ENCODE measurements around the gene DIAPH2.
"Not testable (repeated sequence)": the region's sequence is repeated elsewhere in the genome, so short reads cannot be mapped to it uniquely, and the experiment has no call there.

The DIAPH2 gene

DNA sequence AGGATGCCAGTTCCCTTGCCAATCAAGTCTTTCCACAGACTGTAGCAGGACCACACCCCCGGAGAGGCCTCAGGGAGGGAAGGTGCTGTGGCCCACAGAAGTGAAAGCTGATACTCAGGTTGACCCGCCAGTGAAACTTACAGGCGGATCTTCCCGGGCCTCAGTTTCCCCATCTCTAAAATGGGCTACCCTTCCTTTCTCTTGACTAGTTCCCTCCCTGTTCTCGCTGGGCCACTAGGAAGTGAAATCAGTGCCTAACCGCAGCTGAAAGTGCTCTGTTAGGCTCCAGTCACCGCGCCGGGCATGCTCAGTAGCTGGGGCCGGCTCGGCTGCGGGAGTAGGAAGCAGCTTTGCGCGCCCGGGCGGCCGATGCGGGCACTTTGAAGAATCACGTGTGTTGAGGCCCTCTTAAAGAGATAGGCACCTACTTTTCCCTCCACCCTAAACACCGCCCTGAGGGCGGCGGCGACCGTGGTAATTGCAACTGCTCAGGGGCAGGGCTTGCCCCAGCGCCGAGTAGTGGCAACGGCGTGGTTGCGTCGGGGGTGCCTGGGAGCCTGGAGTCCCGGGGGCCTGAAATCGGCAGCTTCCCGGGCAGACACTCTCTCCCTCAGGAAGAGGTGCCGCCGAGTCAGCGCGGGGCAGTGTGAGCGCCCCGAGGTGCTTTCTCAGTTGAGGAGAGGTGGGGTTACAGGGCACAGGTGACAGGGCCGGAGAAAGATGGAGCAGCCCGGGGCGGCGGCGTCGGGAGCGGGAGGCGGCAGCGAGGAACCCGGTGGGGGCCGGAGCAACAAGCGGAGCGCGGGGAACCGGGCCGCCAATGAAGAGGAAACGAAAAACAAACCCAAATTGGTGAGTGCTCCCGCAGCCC lies at the start of gene DIAPH2:
TSS of gene DIAPH2 (plus strand) at position 504 of the 871 bp plus-strand sequence.
- peak; percentile 27 for DNase-seq (ENCODE audit: low read depth)

DNA sequence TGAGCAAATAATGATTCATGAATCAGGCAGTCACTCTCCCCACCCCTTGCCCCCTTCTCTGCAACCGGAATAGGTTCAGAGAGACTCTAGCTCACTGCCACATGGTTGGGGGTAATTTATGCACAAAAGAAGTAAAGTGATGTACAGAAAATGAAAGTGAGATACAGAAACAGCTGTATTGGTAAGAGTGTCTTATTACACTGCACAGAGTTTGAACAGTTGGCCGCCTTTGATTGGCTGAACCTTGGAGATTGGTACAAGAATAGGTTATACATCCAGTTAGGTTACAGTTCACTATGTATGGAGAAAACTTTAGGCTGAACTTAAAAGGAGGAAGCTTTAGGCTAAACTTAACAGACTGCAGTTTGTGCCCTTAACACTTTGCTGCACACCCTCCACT lies 34.6 kb upstream of the DIAPH2 start:
- no peak for DNase-seq (ENCODE audit: low read depth)

DNA sequence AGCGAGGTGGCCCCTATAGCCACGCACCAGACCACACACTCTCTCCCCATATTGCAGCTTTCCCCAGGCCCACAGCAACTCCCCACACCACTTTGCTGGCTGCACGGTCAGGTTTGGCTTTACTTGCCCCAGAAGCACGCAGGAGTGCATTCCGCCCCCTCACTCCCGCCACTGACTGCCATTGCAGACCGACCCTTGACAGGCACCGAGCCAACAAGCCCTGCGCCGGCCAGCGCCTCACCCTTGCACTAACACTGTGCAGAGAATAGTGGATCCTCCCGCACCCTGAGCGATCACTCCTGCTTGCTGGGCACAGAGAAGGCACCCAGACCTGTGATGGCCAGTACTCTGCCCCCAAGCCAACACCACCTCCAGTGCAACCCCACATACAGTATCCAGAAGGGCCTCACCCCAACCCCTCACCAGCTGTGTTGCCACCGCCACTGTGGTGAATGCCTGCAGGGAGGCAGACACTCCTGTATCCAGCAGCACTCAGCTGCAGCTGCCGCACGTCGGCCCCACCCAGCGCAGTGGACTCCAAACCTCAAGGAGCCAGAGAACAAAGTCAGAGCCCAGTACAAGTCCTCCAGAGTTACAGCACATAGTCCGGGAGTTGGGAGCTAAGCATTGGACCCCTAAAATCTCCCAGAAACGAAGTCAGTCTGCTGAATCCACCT lies 28.6 kb upstream of the DIAPH2 start:
- DNase-seq (ENCODE audit: low read depth) = no peak

DNA sequence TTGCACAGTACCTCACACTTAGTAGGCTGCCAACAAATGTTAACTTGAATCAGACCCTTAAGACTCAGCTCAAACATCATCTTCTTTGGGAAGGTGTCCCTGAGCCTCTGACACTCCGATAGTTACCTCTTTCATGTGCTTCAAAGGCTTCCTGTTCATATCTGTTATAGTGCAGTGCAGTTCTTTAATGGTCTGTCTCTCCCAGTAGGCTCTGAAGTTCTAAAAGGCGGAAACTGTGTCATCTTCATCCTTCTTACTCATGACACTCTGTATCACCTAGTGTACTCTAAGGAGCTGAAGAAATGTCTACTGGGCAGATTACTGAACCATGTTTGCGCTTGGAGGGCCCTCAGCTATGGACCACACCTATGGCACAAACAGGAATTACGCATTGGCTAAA lies 2.1 kb upstream of the DIAPH2 start:
- no peak for DNase-seq (ENCODE audit: low read depth)

DNA sequence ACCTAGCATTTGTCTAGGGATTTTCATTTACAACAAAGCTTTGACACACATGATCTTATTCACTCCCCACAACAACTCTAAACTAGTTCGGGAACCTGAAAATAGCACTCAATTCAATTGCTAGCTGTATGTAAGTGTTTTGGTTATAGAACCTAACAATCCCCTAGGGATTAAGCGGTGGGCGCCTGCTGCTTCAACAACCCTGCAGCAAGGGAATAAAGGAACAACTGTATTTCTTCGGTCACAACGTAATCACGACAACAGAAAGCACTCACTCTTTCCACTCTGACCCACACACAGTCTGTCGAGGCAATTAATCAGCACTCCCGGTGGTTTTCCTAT lies 674 bp upstream of the DIAPH2 start:
- no peak for DNase-seq (ENCODE audit: low read depth)

DNA sequence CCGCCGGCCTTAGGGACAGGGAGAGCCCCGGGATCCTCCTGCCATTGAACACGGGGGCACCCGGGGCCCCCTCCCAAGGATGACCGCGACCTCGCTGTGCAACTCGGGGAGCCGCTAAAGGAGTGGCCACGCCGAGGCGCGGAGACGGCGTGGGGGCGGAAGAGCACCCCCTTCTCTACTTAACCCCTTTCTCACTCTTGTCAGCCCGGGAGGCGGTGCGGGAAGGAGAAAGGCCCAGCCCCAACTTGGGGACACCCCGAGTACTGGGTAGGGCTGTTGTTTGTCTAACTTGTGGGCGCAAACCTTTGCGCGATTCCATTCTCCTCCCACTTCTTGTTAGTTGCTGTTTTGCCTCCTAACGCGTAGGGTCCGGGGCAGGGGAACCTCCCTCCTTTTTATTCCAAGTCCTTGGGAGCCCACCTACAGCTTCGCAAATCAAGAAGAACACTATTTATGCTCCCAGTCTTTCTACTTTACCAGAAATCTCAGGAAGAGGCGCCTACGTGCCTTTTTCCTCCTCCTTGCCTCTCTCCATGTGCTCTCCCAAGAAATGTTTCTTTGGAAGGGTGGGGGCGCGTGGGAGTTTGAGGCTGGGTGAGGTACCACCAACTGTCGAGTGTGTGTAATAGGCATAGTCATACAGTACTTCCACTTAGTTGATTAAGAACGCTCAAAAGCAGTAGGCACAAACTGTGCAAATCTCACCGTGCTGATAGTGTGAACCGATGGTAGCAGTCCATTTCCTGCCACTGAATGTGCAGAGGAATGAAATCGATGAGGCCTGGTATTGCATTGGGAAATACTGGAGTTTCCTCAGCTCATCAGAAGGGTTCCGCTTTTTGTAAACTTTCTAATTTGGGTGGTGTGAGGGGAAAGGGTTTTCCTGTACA lies 813 bp downstream of the DIAPH2 start:
- DNase-seq (ENCODE audit: low read depth) = no peak

DNA sequence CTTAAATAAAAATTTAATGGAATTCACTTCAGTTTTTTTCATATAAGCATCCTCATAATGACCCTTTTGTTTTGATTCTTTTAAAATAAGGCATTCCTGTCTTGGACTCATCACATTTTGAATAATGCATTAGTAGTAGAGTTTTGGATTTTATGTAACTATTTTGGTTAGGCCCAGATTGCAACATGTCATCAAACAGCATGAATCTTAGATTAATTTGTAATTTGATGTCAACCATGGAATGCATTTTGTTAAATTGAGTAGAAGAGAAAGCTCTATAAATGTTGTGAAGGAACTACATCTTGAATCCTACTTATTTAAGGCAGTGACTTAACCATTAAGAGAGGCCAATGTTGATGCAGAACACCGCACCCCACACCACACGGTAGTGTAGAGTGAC lies 3.1 kb downstream of the DIAPH2 start:
- no peak for DNase-seq (ENCODE audit: low read depth)

DNA sequence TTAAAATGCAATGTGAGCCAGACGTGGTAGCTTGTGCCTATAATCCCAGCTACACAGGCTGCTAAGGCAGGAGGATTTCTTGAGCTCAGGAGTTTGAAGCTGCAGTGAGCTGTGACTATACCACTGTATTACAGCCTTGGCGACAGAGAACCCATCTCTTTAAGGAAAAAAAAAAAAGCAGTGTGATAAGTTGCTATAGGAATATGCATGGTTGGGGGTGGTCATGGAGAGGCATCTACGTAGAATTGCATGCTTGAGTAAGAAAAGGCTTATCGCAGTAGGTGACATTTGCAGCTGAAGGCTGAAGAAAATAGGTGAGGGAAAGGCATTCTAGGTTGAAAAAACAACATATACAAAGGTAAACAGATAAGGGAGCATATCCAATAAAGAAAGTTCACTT lies 4.1 kb downstream of the DIAPH2 start:
- no peak for DNase-seq (ENCODE audit: low read depth)

DNA sequence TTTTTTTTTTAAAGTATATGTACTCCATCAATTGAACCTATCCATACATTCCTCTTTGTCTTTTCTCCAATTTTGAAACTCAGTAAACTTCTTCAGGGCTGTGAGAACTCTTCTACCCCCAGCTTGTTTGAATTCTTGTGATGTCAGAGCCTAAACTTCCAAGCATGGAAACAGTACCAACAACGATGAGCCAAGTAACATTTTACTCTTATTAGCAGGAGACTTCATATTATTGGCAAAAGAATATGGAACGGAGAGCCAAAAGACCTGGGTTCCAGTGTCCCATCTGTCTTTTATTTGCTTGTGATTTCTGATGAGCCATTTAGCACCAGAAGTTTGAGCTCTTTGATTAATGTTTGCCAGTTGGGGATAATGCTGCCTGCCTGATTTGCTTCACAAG lies 5.3 kb downstream of the DIAPH2 start:
- no peak for DNase-seq (ENCODE audit: low read depth)

DNA sequence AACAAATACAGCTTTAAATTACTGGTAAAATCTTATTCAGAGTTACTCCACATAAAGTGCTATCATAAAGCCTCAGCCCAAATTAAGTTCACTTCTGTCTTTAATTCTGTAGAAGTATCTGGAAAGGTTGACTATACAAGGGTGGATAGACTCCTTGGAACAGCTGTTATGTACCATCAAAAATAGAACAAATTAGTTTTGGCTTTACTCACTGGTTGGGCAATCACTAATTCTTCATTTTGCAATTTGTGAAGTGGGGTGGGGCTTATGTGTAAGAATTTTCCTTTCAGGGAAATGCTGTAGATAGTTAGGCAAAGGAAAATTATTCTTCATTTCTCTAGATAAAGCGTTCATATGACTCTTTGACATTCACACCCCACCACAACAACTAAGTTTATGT lies 7.8 kb downstream of the DIAPH2 start:
- DNase-seq (ENCODE audit: low read depth) = no peak

DNA sequence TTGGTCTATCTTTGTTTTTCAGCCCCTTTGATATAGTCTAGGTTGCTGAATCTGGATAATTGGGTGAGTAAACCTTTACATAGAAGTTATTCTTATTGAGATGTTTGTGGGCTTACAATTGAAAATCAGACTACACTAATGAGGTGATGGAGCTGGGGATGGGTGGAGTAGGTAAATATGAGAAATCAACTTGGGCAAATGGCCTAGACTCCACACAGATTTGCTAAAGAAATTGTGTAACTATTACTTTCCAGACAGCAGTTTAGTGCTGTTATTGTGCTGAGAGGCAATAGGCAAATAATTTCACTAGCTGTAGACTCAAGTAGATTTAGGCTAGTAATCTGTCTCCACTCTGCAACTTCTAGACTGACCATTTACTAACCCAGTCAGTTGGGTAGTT lies 8.2 kb downstream of the DIAPH2 start:
- DNase-seq (ENCODE audit: low read depth) = no peak

DNA sequence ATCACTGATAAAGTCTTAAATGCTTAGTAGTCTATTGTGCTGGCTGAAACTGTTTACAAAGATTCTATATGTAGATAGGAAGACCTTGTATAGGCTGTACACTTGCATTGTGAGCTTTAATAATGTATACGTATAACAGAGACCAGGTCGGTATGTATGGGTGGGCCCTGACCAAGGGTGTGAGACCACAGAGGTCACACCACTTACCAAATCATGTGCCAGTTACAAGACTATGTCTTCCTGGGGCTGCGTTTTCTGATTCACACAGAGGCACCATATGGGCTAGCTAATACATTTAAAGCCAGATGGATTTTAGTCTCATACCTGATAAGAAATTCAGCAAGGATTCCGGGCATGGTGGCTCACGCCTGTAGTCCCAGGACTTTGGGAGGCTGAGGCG lies 8.8 kb downstream of the DIAPH2 start:
- no peak for DNase-seq (ENCODE audit: low read depth)

DNA sequence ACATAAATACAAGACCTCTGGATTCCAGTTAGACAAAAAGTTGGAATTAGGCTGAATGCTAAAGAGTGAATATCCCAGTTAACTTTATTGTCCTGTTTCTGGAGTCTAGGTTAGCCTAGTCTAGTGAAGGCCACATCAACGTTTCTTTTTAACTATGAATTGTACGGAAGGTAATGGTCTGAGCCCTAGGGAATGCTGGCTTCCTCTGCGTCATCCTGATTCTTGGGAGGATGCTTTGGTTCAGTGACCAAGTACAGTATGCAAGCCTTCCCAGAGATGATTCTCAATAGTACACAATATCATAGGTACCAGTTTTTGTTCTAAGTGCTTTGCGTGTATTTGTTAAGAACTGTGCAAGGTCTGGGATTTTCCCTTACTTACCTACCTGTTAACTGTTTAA lies 11.8 kb downstream of the DIAPH2 start:
- DNase-seq (ENCODE audit: low read depth) = no peak

DNA sequence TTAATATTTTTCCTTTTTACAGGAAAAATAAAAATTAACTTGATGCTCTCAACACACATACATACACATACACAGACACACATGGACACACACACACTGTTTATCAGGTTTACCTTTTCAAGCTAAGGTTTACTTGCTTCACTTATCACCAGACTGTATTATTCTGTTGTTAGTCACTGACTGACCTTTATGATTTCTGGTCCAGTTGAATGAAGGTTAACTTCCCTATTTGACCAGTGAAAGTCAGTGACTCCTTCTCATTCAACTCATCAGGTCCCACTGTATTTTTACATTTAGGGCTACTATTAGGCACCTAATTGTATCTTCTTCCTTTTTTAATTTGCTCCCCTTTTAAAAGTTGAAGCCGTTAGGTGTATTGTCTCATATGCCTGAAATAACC lies 16.0 kb downstream of the DIAPH2 start:
- no peak for DNase-seq (ENCODE audit: low read depth)

DNA sequence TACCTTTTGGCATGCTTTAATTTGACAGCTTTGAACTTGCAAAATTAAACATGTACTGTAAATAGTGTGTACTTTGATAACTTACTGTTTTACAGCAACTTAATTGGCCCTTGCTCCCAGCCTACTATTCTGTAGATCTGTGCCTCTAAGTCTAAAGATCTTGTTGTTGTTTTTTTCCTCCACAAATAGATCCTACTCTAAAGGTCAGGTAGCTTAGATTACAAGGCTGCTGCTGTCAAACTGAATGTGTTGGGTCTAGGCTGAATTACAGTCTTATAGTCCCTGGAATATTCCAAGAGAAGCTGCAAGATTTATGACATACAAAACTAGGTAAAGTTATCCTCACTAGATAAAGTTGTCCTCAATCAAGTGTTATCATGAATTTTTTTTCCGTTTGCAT lies 18.7 kb downstream of the DIAPH2 start:
- no peak for DNase-seq (ENCODE audit: low read depth)

DNA sequence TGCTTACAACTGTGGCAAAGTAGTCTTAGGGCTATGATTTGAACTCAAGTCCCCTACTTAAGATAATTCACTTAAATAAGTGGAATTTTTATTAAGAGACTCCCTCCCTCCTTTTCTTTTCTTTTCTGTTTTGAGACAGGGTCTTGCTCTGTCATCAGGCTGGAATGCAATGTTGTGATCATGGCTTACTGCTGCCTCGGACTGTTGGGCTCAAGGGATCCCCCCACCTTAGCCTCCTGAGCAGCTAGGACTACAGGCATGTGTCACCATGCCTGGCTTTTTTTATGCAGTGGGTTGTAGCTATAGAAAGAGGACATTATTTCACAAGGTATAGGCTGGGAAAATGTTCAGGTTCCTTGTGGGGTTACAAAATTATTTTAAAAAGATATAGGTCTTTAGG lies 19.2 kb downstream of the DIAPH2 start:
- no peak for DNase-seq (ENCODE audit: low read depth)

DNA sequence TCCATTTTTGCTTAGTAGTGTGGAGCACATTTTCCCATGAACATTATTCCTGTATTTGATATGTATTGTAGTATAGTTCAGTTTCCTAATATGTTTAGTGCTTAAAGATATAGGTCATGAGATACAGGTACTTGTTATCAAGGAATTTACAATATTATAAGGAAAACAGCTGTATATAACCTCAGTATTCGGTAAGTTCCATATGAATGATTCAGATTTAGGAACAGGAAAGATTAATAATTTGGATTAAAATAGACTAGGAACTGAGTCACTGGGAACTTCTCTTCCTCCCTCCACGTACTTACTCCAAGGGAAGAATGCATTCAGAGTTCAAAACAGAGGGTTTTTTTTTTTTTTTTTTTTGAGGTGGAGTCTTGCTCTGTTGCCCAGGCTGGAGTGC lies 20.0 kb downstream of the DIAPH2 start:
- DNase-seq (ENCODE audit: low read depth) = no peak

DNA sequence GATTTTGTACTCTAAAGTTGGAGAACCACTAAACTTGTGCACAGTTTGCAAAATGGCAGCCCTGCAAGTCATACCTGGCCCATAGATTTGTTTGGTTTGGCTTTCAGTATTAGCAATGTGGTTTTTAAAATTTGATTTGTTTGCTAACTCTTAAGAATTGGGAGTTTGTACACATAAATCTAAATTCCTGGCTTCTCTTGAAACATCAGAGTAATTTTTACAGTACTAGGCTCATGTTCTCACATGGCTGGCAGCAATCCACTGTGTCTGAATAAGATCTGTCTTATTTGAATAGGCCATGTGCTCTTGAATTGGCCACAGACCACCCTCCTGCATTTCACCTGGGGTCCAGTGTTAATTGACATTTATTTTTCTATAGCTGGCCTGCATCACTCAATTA lies 21.3 kb downstream of the DIAPH2 start:
- no peak for DNase-seq (ENCODE audit: low read depth)

DNA sequence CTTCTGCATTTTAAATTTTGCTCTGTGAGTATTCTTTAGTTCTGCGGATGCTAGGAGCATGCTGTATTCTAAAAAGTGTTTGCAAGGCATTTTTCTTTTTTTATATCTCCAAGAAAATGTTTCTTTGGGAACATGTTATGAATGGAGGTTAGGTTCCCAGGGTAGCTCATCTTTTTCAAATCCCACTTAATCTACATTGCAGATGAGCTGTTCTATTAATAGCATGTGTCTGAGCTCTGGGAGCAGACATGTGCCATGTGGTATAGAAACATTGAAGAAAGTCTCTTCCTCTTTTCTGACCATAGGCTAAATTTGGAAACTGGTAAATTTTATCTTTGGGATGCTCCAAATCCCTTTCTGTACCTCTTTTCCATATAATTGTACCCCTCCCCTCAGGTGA lies 23.2 kb downstream of the DIAPH2 start:
- no peak for DNase-seq (ENCODE audit: low read depth)

DNA sequence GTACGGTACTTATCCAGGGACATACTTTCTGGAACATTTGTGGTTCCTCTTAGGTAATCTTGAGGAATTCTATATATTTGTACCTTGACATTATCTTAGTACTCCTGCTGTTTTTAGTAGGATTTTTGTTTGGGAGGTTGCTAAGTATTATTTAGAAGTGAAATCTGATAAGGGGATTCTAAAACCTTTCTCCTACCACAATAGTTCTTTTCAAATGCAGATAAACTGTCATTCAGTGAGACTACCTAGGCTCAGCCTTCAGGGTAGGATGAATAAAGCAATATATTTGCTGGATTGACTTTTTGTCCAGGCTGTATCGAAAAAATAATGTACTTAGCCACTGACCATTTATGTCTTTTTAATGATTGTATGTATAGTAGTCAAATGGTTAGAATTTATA lies 25.4 kb downstream of the DIAPH2 start:
- DNase-seq (ENCODE audit: low read depth) = no peak

DNA sequence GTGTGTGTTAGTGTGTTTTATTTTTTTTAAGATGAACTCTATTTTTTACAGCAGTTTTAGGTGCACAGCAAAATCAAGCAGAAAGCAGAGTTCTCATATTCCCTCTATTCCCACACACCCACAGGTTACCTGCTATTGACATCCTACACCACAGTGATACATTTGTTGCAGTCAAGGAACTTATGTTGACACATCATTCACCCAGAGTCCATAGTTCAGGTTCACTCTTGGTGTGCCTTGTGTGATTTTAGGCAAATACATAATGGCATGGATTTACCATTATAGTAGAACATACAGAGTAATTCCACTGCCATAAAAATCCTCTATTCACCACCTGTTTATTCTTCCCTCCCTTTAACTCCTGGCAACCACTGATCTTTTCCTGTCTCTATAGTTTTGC lies 28.7 kb downstream of the DIAPH2 start:
- no peak for DNase-seq (ENCODE audit: low read depth)

DNA sequence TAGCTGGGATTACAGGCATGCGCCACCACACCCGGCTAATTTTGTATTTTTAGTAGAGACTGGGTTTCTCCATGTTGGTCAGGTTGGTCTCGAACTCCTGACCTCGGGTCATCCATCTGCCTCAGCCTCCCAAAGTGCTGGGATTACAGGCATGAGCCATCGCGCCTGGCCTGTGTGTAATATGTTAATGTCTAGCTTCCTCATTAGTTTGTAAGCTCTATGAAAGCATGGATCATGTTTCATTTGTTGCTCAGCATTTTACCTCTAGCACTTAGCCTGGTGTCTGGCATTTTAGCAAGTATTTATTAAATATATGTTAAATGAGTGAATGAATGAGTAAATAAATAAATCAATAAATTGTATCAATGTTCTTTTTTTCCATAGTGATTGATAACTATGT lies 29.8 kb downstream of the DIAPH2 start:
- not testable (repeated sequence) for DNase-seq (ENCODE audit: low read depth)

DNA sequence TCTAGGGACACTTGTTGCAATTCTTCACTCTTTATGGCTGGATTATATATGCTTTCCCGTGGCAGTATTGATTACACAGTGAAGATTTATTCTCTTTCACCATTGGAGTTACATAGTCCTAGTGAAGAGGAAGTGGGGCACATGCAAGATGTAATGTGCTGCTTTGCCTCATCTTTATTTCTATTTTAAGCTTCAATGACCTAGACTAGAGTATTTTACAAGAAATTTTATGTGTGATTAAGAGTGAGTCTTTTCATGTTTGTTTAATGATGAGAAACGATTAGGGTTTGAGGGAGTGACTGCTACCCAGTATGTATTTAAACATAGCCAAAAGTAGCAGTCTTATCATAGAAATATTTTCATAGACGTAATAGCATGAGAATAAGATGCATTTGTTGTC lies 30.8 kb downstream of the DIAPH2 start:
- DNase-seq (ENCODE audit: low read depth) = no peak
